Measurements from ENCODE around the gene SSBP2. TPM values are rescaled to one million over a fixed set of nuclear protein-coding genes. Genes with fewer than 3 reads are reported as not detected.

Gene SSBP2
- total and polyA plus RNA-seq, 2 donors (not counting 1 experiment from before 2014, with no cell fraction given), result 44.4 to 63.1 TPM

- H3K4me2 ChIP-seq (ENCODE audit: extremely low read depth, insufficient read depth, low read length), result no peak overlapping the region
- H4K20me1 ChIP-seq (ENCODE audit: control insufficient read depth, extremely low read depth, insufficient read depth, low read length), result peaks cover 2% of the 10 kb centered on the region
- no peaks in the 10 kb centered on the region for H3K27me3 ChIP-seq (ENCODE audit: control insufficient read depth, insufficient read depth, low read length)
- no peak for DNase-seq (ENCODE audit: low read depth in 2 of 2)
- H3K27ac ChIP-seq (ENCODE audit: insufficient read depth, low read length), result no peak overlapping the region
- TF ChIP-seq CTCF (conservative IDR thresholded peaks at IDR 0.05 in 1 of 2, IDR thresholded peaks at IDR 0.05 in 1 of 2; ENCODE audit: low read depth in 1 of 2, low read length in 2 of 2) (no peak), EZH2 (IDR thresholded peaks at IDR 0.05; ENCODE audit: low read length, missing control alignments) (no peak)
- H3K79me2 ChIP-seq (ENCODE audit: control insufficient read depth, insufficient read depth, low read length), result peaks cover 38% of the 10 kb centered on the region
- H3K4me1 ChIP-seq (ENCODE audit: control insufficient read depth, extremely low read depth, insufficient read depth, low read length), result peaks cover 6% of the 10 kb centered on the region
- H3K4me3 ChIP-seq (replicated peaks in 1 of 4; ENCODE audit: control extremely low read depth in 1 of 4, insufficient read depth in 1 of 4, low read depth in 3 of 4, low read length in 4 of 4), result no peak overlapping the region
- no peaks in the 10 kb centered on the region for H3K9me3 ChIP-seq (ENCODE audit: control insufficient read depth, insufficient read depth, low read depth, low read length)
- no peak overlapping the region for H2AFZ ChIP-seq (ENCODE audit: low read length)
- H3K9ac ChIP-seq (ENCODE audit: insufficient read depth, low read length), result no peak overlapping the region
- H3K36me3 ChIP-seq (ENCODE audit: control insufficient read depth, insufficient read depth, low read length), result no peaks in the 10 kb centered on the region
Measured at GRCh38 chr5:81747030-81747429, 3.9 kb downstream of the SSBP2 start.

DNA sequence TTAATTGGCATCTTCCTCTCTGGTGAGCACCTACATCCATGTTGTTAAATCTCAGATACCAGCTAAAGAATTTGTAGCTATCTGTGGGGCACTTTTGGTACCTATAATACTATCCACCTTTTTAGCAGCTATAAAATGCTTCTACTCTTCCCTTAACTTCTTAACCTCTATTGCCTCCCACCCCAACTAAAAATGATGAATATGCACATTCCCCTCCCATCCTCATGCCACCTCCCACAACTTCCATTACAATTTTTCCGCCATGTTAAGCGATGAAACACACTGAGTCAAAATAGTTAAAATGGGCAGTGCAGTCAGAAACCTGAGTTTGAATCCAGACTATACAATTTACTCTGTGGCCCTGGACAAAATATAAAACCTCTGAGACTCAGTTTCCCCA is 10.1 kb downstream of the SSBP2 start:
- DNase-seq (ENCODE audit: low read depth in 2 of 2), result no peak
- TF ChIP-seq EZH2 (IDR thresholded peaks at IDR 0.05; ENCODE audit: low read length, missing control alignments) (no peak), CTCF (conservative IDR thresholded peaks at IDR 0.05 in 1 of 2, IDR thresholded peaks at IDR 0.05 in 1 of 2; ENCODE audit: low read depth in 1 of 2, low read length in 2 of 2) (no peak)
- Histone ChIP-seq H3K9ac (ENCODE audit: insufficient read depth, low read length) (no peak overlapping the region), H3K9me3 (ENCODE audit: control insufficient read depth, insufficient read depth, low read depth, low read length) (no peaks in the 10 kb centered on the region), H3K4me1 (ENCODE audit: control insufficient read depth, extremely low read depth, insufficient read depth, low read length) (no peaks in the 10 kb centered on the region), H3K79me2 (ENCODE audit: control insufficient read depth, insufficient read depth, low read length) (peaks cover 19% of the 10 kb centered on the region), H3K27ac (ENCODE audit: insufficient read depth, low read length) (no peak overlapping the region), H3K4me2 (ENCODE audit: extremely low read depth, insufficient read depth, low read length) (no peak overlapping the region), H2AFZ (ENCODE audit: low read length) (no peak overlapping the region), H3K27me3 (ENCODE audit: control insufficient read depth, insufficient read depth, low read length) (no peaks in the 10 kb centered on the region), H3K4me3 (replicated peaks in 1 of 4; ENCODE audit: control extremely low read depth in 1 of 4, insufficient read depth in 1 of 4, low read depth in 3 of 4, low read length in 4 of 4) (no peak overlapping the region), H4K20me1 (ENCODE audit: control insufficient read depth, extremely low read depth, insufficient read depth, low read length) (no peaks in the 10 kb centered on the region), H3K36me3 (ENCODE audit: control insufficient read depth, insufficient read depth, low read length) (no peaks in the 10 kb centered on the region)

- Histone ChIP-seq H3K27me3 (ENCODE audit: control insufficient read depth, insufficient read depth, low read length) (no peaks in the 10 kb centered on the region), H2AFZ (ENCODE audit: low read length) (no peak overlapping the region), H3K36me3 (ENCODE audit: control insufficient read depth, insufficient read depth, low read length) (no peaks in the 10 kb centered on the region), H3K9ac (ENCODE audit: insufficient read depth, low read length) (no peak overlapping the region), H3K4me1 (ENCODE audit: control insufficient read depth, extremely low read depth, insufficient read depth, low read length) (no peaks in the 10 kb centered on the region), H3K27ac (ENCODE audit: insufficient read depth, low read length) (no peak overlapping the region), H3K4me2 (ENCODE audit: extremely low read depth, insufficient read depth, low read length) (no peak overlapping the region), H3K9me3 (ENCODE audit: control insufficient read depth, insufficient read depth, low read depth, low read length) (no peaks in the 10 kb centered on the region), H4K20me1 (ENCODE audit: control insufficient read depth, extremely low read depth, insufficient read depth, low read length) (no peaks in the 10 kb centered on the region), H3K4me3 (replicated peaks in 1 of 4; ENCODE audit: control extremely low read depth in 1 of 4, insufficient read depth in 1 of 4, low read depth in 3 of 4, low read length in 4 of 4) (no peak overlapping the region), H3K79me2 (ENCODE audit: control insufficient read depth, insufficient read depth, low read length) (peaks cover 19% of the 10 kb centered on the region)
- TF ChIP-seq EZH2 (IDR thresholded peaks at IDR 0.05; ENCODE audit: low read length, missing control alignments) (no peak), CTCF (conservative IDR thresholded peaks at IDR 0.05 in 1 of 2, IDR thresholded peaks at IDR 0.05 in 1 of 2; ENCODE audit: low read depth in 1 of 2, low read length in 2 of 2) (no peak)
- no peak for DNase-seq (ENCODE audit: low read depth in 2 of 2)
Measured at GRCh38 chr5:81739291-81739690, 11.6 kb downstream of the SSBP2 start.
